HepG2 (cell line): ENCODE data around the gene VAMP8. TPM values are rescaled to one million over a fixed set of nuclear protein-coding genes. Genes with fewer than 3 reads are reported as not detected.
A peak's percentile ranks its signal among the peaks of the same experiment; 100 is the strongest.

Experiments
- ATM ChIP-seq: fragments of 450-650 bp; IDR thresholded peaks from 2 replicates; pipeline ENCODE4 v1.7.1; 2017; ENCODE audit warnings: mild to moderate bottlenecking, borderline replicate concordance
- CBX2 ChIP-seq, 2 experiments: fragments of 200-600 bp in 1 of 2; sonication (generic); formaldehyde crosslinking in 1 of 2; IDR thresholded peaks; 2 replicates each; pipeline versions ENCODE4 v1.7.0 to v1.8.1; 2018 to 2022; ENCODE audit warnings: low read depth in 2 of 2, low read length in 1 of 2, mild to moderate bottlenecking in 1 of 2, missing genetic modification reagents in 1 of 2
- HOXD1 ChIP-seq: sonication (generic); formaldehyde crosslinking; IDR thresholded peaks from 2 replicates; pipeline ENCODE4 v1.5.0; 2020; ENCODE audit warnings: missing genetic modification reagents
- IRX3 ChIP-seq: sonication (generic); formaldehyde crosslinking; IDR thresholded peaks from 2 replicates; pipeline ENCODE4 v1.8.1; 2023; ENCODE audit warnings: mild to moderate bottlenecking, low read depth, missing genetic modification reagents, borderline replicate concordance
- KLF11 ChIP-seq: IDR thresholded peaks from 2 replicates; pipeline ENCODE4 v1.6.1; 2016; ENCODE audit warnings: missing compliant biosample characterization
- MIER3 ChIP-seq: IDR thresholded peaks from 2 replicates; pipeline ENCODE4 v1.6.1; 2016; ENCODE audit warnings: missing compliant biosample characterization, borderline replicate concordance
- NFRKB ChIP-seq: fragments of 450-650 bp; IDR thresholded peaks from 2 replicates; pipeline ENCODE4 v1.6.1; 2017
- PRPF4 ChIP-seq: fragments of 200-400 bp; formaldehyde crosslinking; IDR thresholded peaks from 2 replicates; pipeline ENCODE4 v1.6.1; 2016; ENCODE audit warnings: low read length, low read depth; ENCODE audit not compliant: poor library complexity, severe bottlenecking
- SAP130 ChIP-seq: IDR thresholded peaks from 2 replicates; pipeline ENCODE4 v1.6.1; 2016; ENCODE audit warnings: low read depth
- STAG1 ChIP-seq: sonication (generic); formaldehyde crosslinking; IDR thresholded peaks from 2 replicates; pipeline ENCODE4 v1.4.0; 2020; ENCODE audit warnings: missing genetic modification reagents
- TAF15 ChIP-seq: fragments of 200-400 bp; formaldehyde crosslinking; IDR thresholded peaks from one replicate; pipeline ENCODE4 v1.6.1; 2018; ENCODE audit warnings: mild to moderate bottlenecking, low read depth, low read length; ENCODE audit not compliant: poor library complexity, severe bottlenecking
- TCF12 ChIP-seq, 2 experiments: fragments of 450-650 bp in 1 of 2; sonication (generic) in 1 of 2; formaldehyde crosslinking in 1 of 2; IDR thresholded peaks; 2 replicates each; pipeline versions ENCODE4 v1.6.1 to v1.8.0; 2017 to 2022; ENCODE audit warnings: antibody characterized with exemption in 1 of 2, mild to moderate bottlenecking in 1 of 2, missing genetic modification reagents in 1 of 2, moderate library complexity in 1 of 2
- XBP1 ChIP-seq: sonication (generic); formaldehyde crosslinking; IDR thresholded peaks from 2 replicates; pipeline ENCODE4 v1.5.0; 2020; ENCODE audit warnings: missing genetic modification reagents
- ZBTB8A ChIP-seq: sonication (generic); formaldehyde crosslinking; IDR thresholded peaks from 2 replicates; pipeline ENCODE4 v1.4.0; 2020; ENCODE audit warnings: mild to moderate bottlenecking, low read depth, missing genetic modification reagents, borderline replicate concordance
- ZNF230 ChIP-seq: sonication (generic); formaldehyde crosslinking; IDR thresholded peaks from 2 replicates; pipeline ENCODE4 v1.4.0; 2020; ENCODE audit warnings: mild to moderate bottlenecking, missing genetic modification reagents
- ZNF317 ChIP-seq: sonication (generic); formaldehyde crosslinking; IDR thresholded peaks from 2 replicates; pipeline ENCODE4 v1.5.0; 2020; ENCODE audit warnings: mild to moderate bottlenecking, missing genetic modification reagents
- ZNF382 ChIP-seq: sonication (generic); formaldehyde crosslinking; IDR thresholded peaks from 2 replicates; pipeline ENCODE4 v1.5.0; 2020; ENCODE audit warnings: missing genetic modification reagents, mild to moderate bottlenecking, borderline replicate concordance
- ZNF501 ChIP-seq: sonication (generic); formaldehyde crosslinking; IDR thresholded peaks from 2 replicates; pipeline ENCODE4 v1.5.1; 2020; ENCODE audit warnings: mild to moderate bottlenecking, moderate library complexity, missing genetic modification reagents
- ZNF556 ChIP-seq: sonication (generic); formaldehyde crosslinking; IDR thresholded peaks from 2 replicates; pipeline ENCODE4 v1.4.0; 2020; ENCODE audit warnings: mild to moderate bottlenecking, missing genetic modification reagents, borderline replicate concordance
- ZNF615 ChIP-seq: sonication (generic); formaldehyde crosslinking; IDR thresholded peaks from 2 replicates; pipeline ENCODE4 v1.5.0; 2020; ENCODE audit warnings: mild to moderate bottlenecking, missing genetic modification reagents, borderline replicate concordance
- ZNF883 ChIP-seq: sonication (generic); formaldehyde crosslinking; IDR thresholded peaks from 2 replicates; pipeline ENCODE4 v1.5.1; 2020; ENCODE audit warnings: mild to moderate bottlenecking, missing genetic modification reagents; ENCODE audit errors: not compliant biosample characterization
- polyA plus RNA-seq, 8 experiments: library from polyadenylated mRNA; depleted of rRNA in 3 of 8; stranded (reverse) in 7 of 8; unstranded in 1 of 8; fragments of >200 nt; fragmentation: Illumina TruSeq in 4 of 8; extraction: Trizol in 4 of 8; gene quantifications; 2 replicates each; pipeline versions ENCODE4 v1.2.1 to v1.2.3, GENCODE V29; 2011 to 2016; ENCODE audit warnings: low read depth in 4 of 8, missing spikeins in 1 of 8, mixed read lengths in 1 of 8; ENCODE audit not compliant: insufficient read depth in 1 of 8
- total RNA-seq, 5 experiments: library from RNA; depleted of rRNA; stranded (reverse); fragments of >200 nt; fragmentation: Illumina TruSeq; extraction: Trizol; gene quantifications; 2 replicates each; pipeline ENCODE4 v1.2.3, GENCODE V29; 2016; ENCODE audit warnings: low read depth in 1 of 5
- TF ChIP-seq, protein P1 (sequence below): sonication (generic); formaldehyde crosslinking; IDR thresholded peaks from 2 replicates; pipeline ENCODE4 v1.4.0; 2020; ENCODE audit warnings: mild to moderate bottlenecking, missing genetic modification reagents
- TF ChIP-seq, protein P2 (sequence below): sonication (generic); formaldehyde crosslinking; IDR thresholded peaks from 2 replicates; pipeline ENCODE4 v1.5.0; 2020; ENCODE audit warnings: mild to moderate bottlenecking, missing genetic modification reagents, moderate library complexity
- TF ChIP-seq, protein P3 (sequence below): sonication (generic); formaldehyde crosslinking; IDR thresholded peaks from 2 replicates; pipeline ENCODE4 v1.8.1; 2023; ENCODE audit warnings: mild to moderate bottlenecking, inconsistent platforms, moderate library complexity, missing genetic modification reagents, borderline replicate concordance

The VAMP8 gene
- total and polyA plus RNA-seq, 2 of the 13 experiments (the other 11 are each of a cell fraction or from before 2014, with no cell fraction given) = 83.3 to 157 TPM

GRCh38 chr2:85561280-85562212, 15.8 kb upstream of the VAMP8 start, which contains the start of gene GGCX (continued):
- TF ChIP-seq, protein P1, sequence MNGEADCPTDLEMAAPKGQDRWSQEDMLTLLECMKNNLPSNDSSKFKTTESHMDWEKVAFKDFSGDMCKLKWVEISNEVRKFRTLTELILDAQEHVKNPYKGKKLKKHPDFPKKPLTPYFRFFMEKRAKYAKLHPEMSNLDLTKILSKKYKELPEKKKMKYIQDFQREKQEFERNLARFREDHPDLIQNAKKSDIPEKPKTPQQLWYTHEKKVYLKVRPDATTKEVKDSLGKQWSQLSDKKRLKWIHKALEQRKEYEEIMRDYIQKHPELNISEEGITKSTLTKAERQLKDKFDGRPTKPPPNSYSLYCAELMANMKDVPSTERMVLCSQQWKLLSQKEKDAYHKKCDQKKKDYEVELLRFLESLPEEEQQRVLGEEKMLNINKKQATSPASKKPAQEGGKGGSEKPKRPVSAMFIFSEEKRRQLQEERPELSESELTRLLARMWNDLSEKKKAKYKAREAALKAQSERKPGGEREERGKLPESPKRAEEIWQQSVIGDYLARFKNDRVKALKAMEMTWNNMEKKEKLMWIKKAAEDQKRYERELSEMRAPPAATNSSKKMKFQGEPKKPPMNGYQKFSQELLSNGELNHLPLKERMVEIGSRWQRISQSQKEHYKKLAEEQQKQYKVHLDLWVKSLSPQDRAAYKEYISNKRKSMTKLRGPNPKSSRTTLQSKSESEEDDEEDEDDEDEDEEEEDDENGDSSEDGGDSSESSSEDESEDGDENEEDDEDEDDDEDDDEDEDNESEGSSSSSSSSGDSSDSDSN = peak; percentile 76
- TF ChIP-seq TCF12 (IDR thresholded peaks at IDR 0.05) = no peak
- peak; percentile 81 for TF ChIP-seq TCF12 (CRISPR knock-in tag; IDR thresholded peaks at IDR 0.05)
- TF ChIP-seq PRPF4 = no peak
- TF ChIP-seq, protein P2, sequence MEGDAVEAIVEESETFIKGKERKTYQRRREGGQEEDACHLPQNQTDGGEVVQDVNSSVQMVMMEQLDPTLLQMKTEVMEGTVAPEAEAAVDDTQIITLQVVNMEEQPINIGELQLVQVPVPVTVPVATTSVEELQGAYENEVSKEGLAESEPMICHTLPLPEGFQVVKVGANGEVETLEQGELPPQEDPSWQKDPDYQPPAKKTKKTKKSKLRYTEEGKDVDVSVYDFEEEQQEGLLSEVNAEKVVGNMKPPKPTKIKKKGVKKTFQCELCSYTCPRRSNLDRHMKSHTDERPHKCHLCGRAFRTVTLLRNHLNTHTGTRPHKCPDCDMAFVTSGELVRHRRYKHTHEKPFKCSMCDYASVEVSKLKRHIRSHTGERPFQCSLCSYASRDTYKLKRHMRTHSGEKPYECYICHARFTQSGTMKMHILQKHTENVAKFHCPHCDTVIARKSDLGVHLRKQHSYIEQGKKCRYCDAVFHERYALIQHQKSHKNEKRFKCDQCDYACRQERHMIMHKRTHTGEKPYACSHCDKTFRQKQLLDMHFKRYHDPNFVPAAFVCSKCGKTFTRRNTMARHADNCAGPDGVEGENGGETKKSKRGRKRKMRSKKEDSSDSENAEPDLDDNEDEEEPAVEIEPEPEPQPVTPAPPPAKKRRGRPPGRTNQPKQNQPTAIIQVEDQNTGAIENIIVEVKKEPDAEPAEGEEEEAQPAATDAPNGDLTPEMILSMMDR (CRISPR knock-in tag) = peak; percentile 48
- TF ChIP-seq STAG1 (CRISPR knock-in tag) = peak; percentile 24; the same call in 1 of the 2 replicates
- TF ChIP-seq CBX2 (IDR thresholded peaks at IDR 0.05; ENCODE audit: low read depth, low read length) = no peak
- no peak for TF ChIP-seq CBX2 (CRISPR knock-in tag; IDR thresholded peaks at IDR 0.05; ENCODE audit: low read depth)
- peak; percentile 88; the same call in 1 of the 2 replicates for TF ChIP-seq ZNF556 (CRISPR knock-in tag)
- TF ChIP-seq MIER3 = 0 out of 2 replicates have a peak, but pooled peaks have one; percentile 50
- TF ChIP-seq ZNF317 = peak; percentile 86
- TF ChIP-seq ZNF883 (CRISPR knock-in tag) = peak; percentile 69
- no peak for TF ChIP-seq XBP1 (CRISPR knock-in tag)
- 0 out of 2 replicates have a peak, but pooled peaks have one; percentile 63 for TF ChIP-seq HOXD1 (CRISPR knock-in tag)
- TF ChIP-seq, protein P3, sequence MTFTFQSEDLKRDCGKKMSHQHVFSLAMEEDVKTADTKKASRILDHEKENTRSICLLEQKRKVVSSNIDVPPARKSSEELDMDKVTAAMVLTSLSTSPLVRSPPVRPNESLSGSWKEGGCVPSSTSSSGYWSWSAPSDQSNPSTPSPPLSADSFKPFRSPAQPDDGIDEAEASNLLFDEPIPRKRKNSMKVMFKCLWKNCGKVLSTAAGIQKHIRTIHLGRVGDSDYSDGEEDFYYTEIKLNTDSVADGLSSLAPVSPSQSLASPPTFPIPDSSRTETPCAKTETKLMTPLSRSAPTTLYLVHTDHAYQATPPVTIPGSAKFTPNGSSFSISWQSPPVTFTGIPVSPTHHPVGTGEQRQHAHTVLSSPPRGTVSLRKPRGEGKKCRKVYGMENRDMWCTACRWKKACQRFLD = peak; percentile 86
- TF ChIP-seq ZNF501 (CRISPR knock-in tag) = peak; percentile 80
- no peak for TF ChIP-seq ZNF615 (CRISPR knock-in tag)
- TF ChIP-seq TAF15 = peak; percentile 80
- peak; percentile 67; the same call in 1 of the 2 replicates for TF ChIP-seq KLF11 (CRISPR knock-in tag)
- TF ChIP-seq IRX3 = peak; percentile 80; the same call in 1 of the 2 replicates
- TF ChIP-seq SAP130 = peak; percentile 98
- TF ChIP-seq ZNF230 (CRISPR knock-in tag) = peak; percentile 78
- TF ChIP-seq NFRKB = no peak
- no peak for TF ChIP-seq ZBTB8A (CRISPR knock-in tag)
- TF ChIP-seq ATM = no peak
- no peak for TF ChIP-seq ZNF382 (CRISPR knock-in tag)
